B cell (primary cell): Measurements from ENCODE around the gene DLG1. TPM values are rescaled to one million over a fixed set of nuclear protein-coding genes. Genes with fewer than 3 reads are reported as not detected.

Source experiments
- ATAC-seq: fragments of 200-7000 bp; cut with Tn5 transposase; one replicate; pipeline ENCODE4 v1.10.0; 2021; ENCODE audit warnings: low read depth, mild to moderate bottlenecking, moderate number of reproducible peaks, moderate library complexity
- CTCF ChIA-PET: fragments of 350-600 bp; sonication (Branson Sonifier 250); formaldehyde crosslinking; loops from one replicate; lab custom pipeline; 2021; ENCODE audit warnings: antibody characterized with exemption, inconsistent platforms; lab: Charles Lee
- POLR2A ChIA-PET: fragments of 350-600 bp; sonication (Branson Sonifier 250); formaldehyde crosslinking; loops from one replicate; lab custom pipeline; 2021; ENCODE audit warnings: antibody characterized with exemption; lab: Charles Lee
- DNase-seq: peaks from one replicate; pipeline ENCODE4 v3.0.0; 2013
- H2AFZ ChIP-seq: 2 replicates; pipeline ENCODE4 v1.6.1; 2012; ENCODE audit warnings: mild to moderate bottlenecking, low read depth, low read length; ENCODE audit not compliant: insufficient read depth, poor library complexity, severe bottlenecking
- H3K27ac ChIP-seq, 2 donors: 1 replicate in 1 of 2; 2 replicates in 1 of 2; pipeline ENCODE4 v1.5.1; 2012 to 2013; ENCODE audit warnings: low read length in 2 of 2, mild to moderate bottlenecking in 2 of 2, moderate library complexity in 1 of 2
- H3K27me3 ChIP-seq, 4 experiments: fragments of 200-600 bp in 1 of 4; sonication (generic) in 1 of 4; replicated peaks in 1 of 4; 1 replicate in 2 of 4; 2 replicates in 2 of 4; pipeline versions ENCODE4 v1.6.1 to v1.7.0; 2013 to 2016; ENCODE audit warnings: low read length in 3 of 4, mild to moderate bottlenecking in 2 of 4, mixed read lengths in 1 of 4, moderate library complexity in 1 of 4; ENCODE audit not compliant: insufficient read depth in 4 of 4, control insufficient read depth in 3 of 4; ENCODE audit errors: control extremely low read depth in 1 of 4
- H3K36me3 ChIP-seq, 2 experiments: replicated peaks in 1 of 2; 1 replicate in 1 of 2; 2 replicates in 1 of 2; pipeline versions ENCODE4 v1.6.1 to v1.7.1; 2013; ENCODE audit warnings: low read length in 1 of 2; ENCODE audit not compliant: insufficient read depth in 2 of 2, control insufficient read depth in 1 of 2; ENCODE audit errors: control extremely low read depth in 1 of 2, extremely low read depth in 1 of 2
- H3K4me1 ChIP-seq, 2 donors: fragments of 200-600 bp in 1 of 2; sonication (generic) in 1 of 2; 1 replicate in 1 of 2; 2 replicates in 1 of 2; pipeline versions ENCODE4 v1.5.1 to v1.6.1; 2013 to 2017; ENCODE audit warnings: low read length in 2 of 2; ENCODE audit not compliant: control insufficient read depth in 2 of 2, insufficient read depth in 2 of 2
- H3K4me2 ChIP-seq: replicated peaks from 2 replicates; pipeline ENCODE3; 2012; ENCODE audit warnings: mild to moderate bottlenecking, low read depth, low read length; ENCODE audit not compliant: poor library complexity, severe bottlenecking
- H3K4me3 ChIP-seq, 5 experiments: fragments of 200-600 bp in 1 of 5; sonication (generic) in 1 of 5; 1 replicate in 3 of 5; 2 replicates in 2 of 5; pipeline versions ENCODE4 v1.5.1 to v1.7.0; 2011 to 2016; ENCODE audit warnings: low read length in 4 of 5, mild to moderate bottlenecking in 4 of 5, low read depth in 2 of 5, control low read depth in 1 of 5, moderate library complexity in 1 of 5; ENCODE audit not compliant: insufficient read depth in 1 of 5; ENCODE audit errors: control extremely low read depth in 1 of 5, extremely low read depth in 1 of 5
- H3K79me2 ChIP-seq: fragments of 200-600 bp; sonication (generic); one replicate; pipeline ENCODE4 v1.6.0; 2016; ENCODE audit warnings: low read length; ENCODE audit not compliant: control insufficient read depth, insufficient read depth
- H3K9ac ChIP-seq: fragments of 200-600 bp; sonication (generic); 2 replicates; pipeline ENCODE4 v1.6.1; 2017; ENCODE audit warnings: mild to moderate bottlenecking, low read length, moderate library complexity
- H3K9me3 ChIP-seq, 3 donors: one replicate each; pipeline versions ENCODE4 v1.6.1 to v1.7.1; 2013; ENCODE audit warnings: low read length in 2 of 3; ENCODE audit not compliant: control insufficient read depth in 2 of 3, insufficient read depth in 1 of 3; ENCODE audit errors: control extremely low read depth in 1 of 3
- H4K20me1 ChIP-seq: 2 replicates; pipeline ENCODE4 v1.6.0; 2012; ENCODE audit warnings: mild to moderate bottlenecking, low read length; ENCODE audit not compliant: insufficient read depth, control insufficient read depth, poor library complexity, severe bottlenecking
- H3K27ac Mint-ChIP-seq: one replicate; pipeline ENCODE4 v1.8.0; 2021; ENCODE audit warnings: mixed read lengths
- H3K27me3 Mint-ChIP-seq: one replicate; pipeline ENCODE4 v1.8.0; 2021; ENCODE audit warnings: mixed read lengths
- H3K4me1 Mint-ChIP-seq: one replicate; pipeline ENCODE4 v1.8.0; 2021; ENCODE audit warnings: mixed read lengths
- H3K4me3 Mint-ChIP-seq: one replicate; pipeline ENCODE4 v1.8.0; 2021; ENCODE audit warnings: mixed read lengths
- H3K9me3 Mint-ChIP-seq: one replicate; pipeline ENCODE4 v1.8.0; 2022; ENCODE audit warnings: mixed read lengths; ENCODE audit not compliant: insufficient read depth
- EZH2 ChIP-seq: IDR thresholded peaks from 2 replicates; pipeline ENCODE4 v1.6.1; 2012; ENCODE audit warnings: borderline replicate concordance, low read depth, mild to moderate bottlenecking, moderate library complexity, low read length; ENCODE audit not compliant: insufficient read depth, poor library complexity, severe bottlenecking
- WGBS: methylation state at CpG from one replicate; pipeline ENCODE4 v1.1.5; 2013; ENCODE audit warnings: missing lambda C conversion rate; ENCODE audit not compliant: insufficient coverage; 5-methylcytosine and 5-hydroxymethylcytosine counted together
- intact Hi-C: fragments of 100-400 bp; cut with micrococcal nuclease; formaldehyde crosslinking; loops from one replicate; pipeline ENCODE4 v1.10.0; 2022
- polyA plus RNA-seq: library from polyadenylated mRNA; depleted of rRNA; stranded (reverse); fragments of >200 nt; gene quantifications from 2 replicates; pipeline ENCODE4 v1.2.3, GENCODE V29; 2012
- total RNA-seq, 2 donors: library from RNA; stranded (reverse); fragments of 120-200 nt in 1 of 2; gene quantifications; 1 replicate in 1 of 2; 2 replicates in 1 of 2; pipeline versions ENCODE4 v1.2.3 to v1.2.4, GENCODE V29; 2013 to 2022
- TF ChIP-seq, protein P1 (sequence below): fragments of 200-600 bp; IDR thresholded peaks from one replicate; pipeline ENCODE4 v1.8.0; 2022; ENCODE audit warnings: antibody characterized with exemption, mild to moderate bottlenecking

DLG1 gene
- total and polyA plus RNA-seq, 2 donors (not counting 1 experiment from before 2014, with no cell fraction given) = 23.4 to 114 TPM

DNA sequence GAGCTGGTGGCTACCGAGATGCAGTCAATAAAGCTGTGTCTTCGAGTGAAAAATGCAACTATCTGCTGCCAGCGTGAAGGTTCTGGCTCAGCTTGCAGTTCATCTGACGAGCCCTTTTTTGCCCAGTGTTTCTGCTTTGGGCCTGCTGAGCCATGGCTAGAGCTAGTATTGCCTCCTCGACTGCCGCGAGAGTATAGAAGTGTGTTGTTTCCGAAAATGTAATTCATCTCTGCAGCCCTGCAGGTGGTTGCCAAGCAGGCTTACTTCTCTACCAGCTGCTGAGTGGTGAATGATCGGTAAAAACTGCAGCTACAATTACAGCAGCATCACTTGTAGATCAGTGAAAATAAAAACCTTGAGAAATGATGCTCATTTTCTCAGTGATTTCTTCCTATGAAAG, 114.8 kb downstream of the DLG1 start:
- Mint-ChIP-seq H3K27ac (no peak overlapping the region), H3K4me1 (peaks cover 4% of the 10 kb centered on the region), H3K4me3 (no peak overlapping the region), H3K9me3 (no peaks in the 10 kb centered on the region), H3K27me3 (no peaks in the 10 kb centered on the region)
- H3K79me2 ChIP-seq = peaks cover 33% of the 10 kb centered on the region
- H3K4me3 ChIP-seq = no peak overlapping the region
- H3K4me1 ChIP-seq = no peaks in the 10 kb centered on the region
- H4K20me1 ChIP-seq = peaks cover 28% of the 10 kb centered on the region
- ATAC-seq (no peak), DNase-seq (no peak)
- ChIA-PET CTCF (interaction anchor here (1.0 to 2.1 kb wide), 5 partner anchors 12 to 207 kb away, joined by 3 to 9 read pairs (median 3); no protein-coding TSS in a partner anchor), POLR2A (no interaction called here)
- intact Hi-C loops = no loop called here
- H3K36me3 ChIP-seq = no peaks in the 10 kb centered on the region
- no peak overlapping the region for H3K4me2 ChIP-seq
- H3K9me3 ChIP-seq = no peaks in the 10 kb centered on the region
- H3K27me3 ChIP-seq = no peaks in the 10 kb centered on the region
- no peak overlapping the region for H3K27ac ChIP-seq
- no peak for TF ChIP-seq EZH2
- TF ChIP-seq, protein P1, sequence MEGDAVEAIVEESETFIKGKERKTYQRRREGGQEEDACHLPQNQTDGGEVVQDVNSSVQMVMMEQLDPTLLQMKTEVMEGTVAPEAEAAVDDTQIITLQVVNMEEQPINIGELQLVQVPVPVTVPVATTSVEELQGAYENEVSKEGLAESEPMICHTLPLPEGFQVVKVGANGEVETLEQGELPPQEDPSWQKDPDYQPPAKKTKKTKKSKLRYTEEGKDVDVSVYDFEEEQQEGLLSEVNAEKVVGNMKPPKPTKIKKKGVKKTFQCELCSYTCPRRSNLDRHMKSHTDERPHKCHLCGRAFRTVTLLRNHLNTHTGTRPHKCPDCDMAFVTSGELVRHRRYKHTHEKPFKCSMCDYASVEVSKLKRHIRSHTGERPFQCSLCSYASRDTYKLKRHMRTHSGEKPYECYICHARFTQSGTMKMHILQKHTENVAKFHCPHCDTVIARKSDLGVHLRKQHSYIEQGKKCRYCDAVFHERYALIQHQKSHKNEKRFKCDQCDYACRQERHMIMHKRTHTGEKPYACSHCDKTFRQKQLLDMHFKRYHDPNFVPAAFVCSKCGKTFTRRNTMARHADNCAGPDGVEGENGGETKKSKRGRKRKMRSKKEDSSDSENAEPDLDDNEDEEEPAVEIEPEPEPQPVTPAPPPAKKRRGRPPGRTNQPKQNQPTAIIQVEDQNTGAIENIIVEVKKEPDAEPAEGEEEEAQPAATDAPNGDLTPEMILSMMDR = no peak
- no peak overlapping the region for H3K9ac ChIP-seq
- H2AFZ ChIP-seq = no peak overlapping the region
- WGBS = 100% methylated on average over 4 of the region's 9 CpGs

DNA sequence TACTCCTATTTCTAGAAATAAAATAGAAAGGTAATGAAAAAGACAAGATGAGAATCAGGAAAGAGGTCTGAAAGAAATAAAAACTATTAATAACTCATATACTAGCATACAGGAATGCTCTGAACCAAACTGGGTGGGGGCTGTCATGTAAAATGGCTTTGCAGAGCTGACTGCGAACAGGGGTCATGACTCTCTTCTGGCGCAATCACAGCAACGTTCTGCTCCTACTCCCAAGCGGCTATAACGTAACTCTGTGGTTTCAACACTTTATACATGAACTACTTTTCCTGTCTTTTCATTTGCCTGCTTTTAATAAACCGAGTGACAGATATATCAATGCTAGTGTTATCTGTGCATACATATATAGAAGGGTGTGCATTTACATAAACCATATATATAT, 116.7 kb downstream of the DLG1 start:
- Mint-ChIP-seq H3K4me1 (peaks cover 4% of the 10 kb centered on the region), H3K27me3 (no peaks in the 10 kb centered on the region), H3K4me3 (no peak overlapping the region), H3K9me3 (no peaks in the 10 kb centered on the region), H3K27ac (no peak overlapping the region)
- peaks cover 21% of the 10 kb centered on the region for H4K20me1 ChIP-seq
- H2AFZ ChIP-seq = no peak overlapping the region
- TF ChIP-seq, protein P1 = no peak
- TF ChIP-seq EZH2 = no peak
- WGBS = 100% methylated on average over 1 of the region's 6 CpGs
- no peak overlapping the region for H3K9ac ChIP-seq
- H3K79me2 ChIP-seq = peaks cover 30% of the 10 kb centered on the region
- no peak overlapping the region for H3K27ac ChIP-seq
- H3K4me1 ChIP-seq = no peaks in the 10 kb centered on the region
- ChIA-PET POLR2A (no interaction called here), CTCF (interaction anchor here (1.1 kb wide), 1 partner anchor 75 kb away, joined by 3 read pairs; no protein-coding TSS in a partner anchor)
- intact Hi-C loops = no loop called here
- H3K9me3 ChIP-seq = no peaks in the 10 kb centered on the region
- no peak for DNase-seq
- no peaks in the 10 kb centered on the region for H3K27me3 ChIP-seq
- no peak for ATAC-seq
- H3K36me3 ChIP-seq = no peaks in the 10 kb centered on the region
- no peak overlapping the region for H3K4me2 ChIP-seq
- H3K4me3 ChIP-seq = no peak overlapping the region
